Effector memory CD8-positive, alpha-beta T cell (primary cell): ENCODE results near the gene TMEM120A.
A peak's percentile ranks its signal among the peaks of the same experiment; 100 is the strongest.
"Not testable (repeated sequence)": the region's sequence is repeated elsewhere in the genome, so short reads cannot be mapped to it uniquely, and the experiment has no call there.

ENCODE experiments used
- ATAC-seq: fragments of 150-1000 bp; cut with Tn5 transposase; replicated peaks from 2 replicates; pipeline ENCODE4 v1.10.0; 2021; ENCODE audit warnings: mild to moderate bottlenecking, moderate library complexity
- DNase-seq, 3 experiments: peaks; one replicate each; pipeline ENCODE4 v3.0.0; 2021
- H3K27ac Mint-ChIP-seq, 2 donors: one replicate each; pipeline ENCODE4 v1.8.0; 2022; ENCODE audit warnings: mild to moderate bottlenecking in 2 of 2, mixed read lengths in 2 of 2, moderate library complexity in 2 of 2
- H3K27me3 Mint-ChIP-seq, 2 donors: one replicate each; pipeline ENCODE4 v1.8.0; 2022; ENCODE audit warnings: mixed read lengths in 2 of 2
- H3K36me3 Mint-ChIP-seq: one replicate; pipeline ENCODE4 v1.8.0; 2022; ENCODE audit warnings: mild to moderate bottlenecking, moderate library complexity, mixed read lengths; ENCODE audit not compliant: insufficient read depth
- H3K4me1 Mint-ChIP-seq, 2 donors: one replicate each; pipeline ENCODE4 v1.8.0; 2022; ENCODE audit warnings: low read depth in 2 of 2, mixed read lengths in 2 of 2
- H3K4me3 Mint-ChIP-seq, 2 donors: one replicate each; pipeline ENCODE4 v1.8.0; 2022; ENCODE audit warnings: mild to moderate bottlenecking in 2 of 2, mixed read lengths in 2 of 2, moderate library complexity in 2 of 2
- H3K9me3 Mint-ChIP-seq, 2 donors: one replicate each; pipeline ENCODE4 v1.8.0; 2022; ENCODE audit warnings: mixed read lengths in 2 of 2
- total RNA-seq, 9 experiments: gene quantifications; one replicate each; lab custom pipeline; 2026; lab: John Stamatoyannopoulos, UW

Gene TMEM120A
- total RNA-seq: 9.6 to 15.9 (median 13.3) reads per million in 9 experiments

DNA sequence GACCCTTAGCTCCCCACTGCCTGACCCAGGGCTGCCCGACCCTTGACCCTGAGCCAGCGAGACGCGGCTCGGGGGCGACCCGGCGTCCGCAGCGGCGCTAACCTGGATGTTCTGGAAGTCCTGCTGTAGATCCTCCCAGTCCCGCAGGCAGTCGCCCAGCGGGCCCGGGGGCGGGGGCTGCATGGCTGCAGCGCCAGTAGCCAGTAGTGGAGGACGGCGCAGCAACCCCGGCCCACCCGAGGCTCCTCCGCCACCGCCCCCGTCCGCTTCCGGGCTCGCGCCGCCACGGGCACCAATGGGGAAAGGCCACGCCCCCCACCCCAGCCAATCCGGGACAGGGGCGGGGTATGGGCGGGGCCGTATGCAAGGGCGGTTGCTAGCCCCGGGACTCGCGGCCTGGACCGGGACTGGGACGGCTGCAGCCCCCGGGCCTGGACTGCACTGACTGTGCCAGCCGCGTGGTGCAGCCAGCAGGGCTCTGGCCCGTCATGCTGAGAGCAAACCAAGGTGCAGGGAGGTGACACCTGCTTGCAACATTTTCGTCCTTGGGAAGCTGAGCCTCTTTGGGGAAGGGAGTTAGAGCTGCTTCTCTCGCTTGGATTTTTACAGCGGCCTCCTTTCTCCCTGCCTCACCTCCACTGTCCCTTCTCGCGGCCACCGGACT is at the start of gene TMEM120A:
TSS of gene TMEM120A (minus strand) at position 208 of the 664 bp plus-strand sequence. CDS start at position 183, 25 bp downstream.
- Mint-ChIP-seq H3K4me1 (peaks cover 31 to 41% of the 10 kb centered on the region in 2 donors), H3K36me3 (peaks cover 5% of the 10 kb centered on the region), H3K9me3 (no peaks in the 10 kb centered on the region), H3K27me3 (no peaks in the 10 kb centered on the region), H3K27ac (peak within 1 kb of the TSS; percentile 68 to 82), H3K4me3 (peak within 1 kb of the TSS; percentile 70 to 78)
- ATAC-seq (peak; percentile 99), DNase-seq (peak; percentile 89 to 92 (median 91))

DNA sequence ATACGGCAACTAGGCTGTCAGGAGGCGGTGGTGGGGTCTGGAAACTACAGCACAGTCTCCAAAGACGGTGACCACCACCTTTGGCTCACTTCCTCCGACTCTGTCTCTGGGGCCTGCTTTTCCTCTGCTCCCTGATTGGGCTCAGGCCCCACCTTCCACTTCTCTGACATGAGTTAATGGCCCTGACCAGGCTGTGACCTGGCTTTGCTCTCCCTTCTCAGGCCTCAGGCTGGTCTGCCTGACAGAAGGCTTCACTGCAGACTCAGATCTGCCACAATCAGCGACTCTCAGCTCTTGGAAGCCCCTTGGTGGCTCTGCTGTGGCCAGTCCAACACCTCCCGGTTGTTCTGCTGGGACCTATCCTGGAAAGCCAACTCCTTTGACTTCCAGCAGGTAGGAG is 45.7 kb upstream of the TMEM120A start:
- Mint-ChIP-seq H3K4me3 (no peak overlapping the region), H3K27ac (peak overlapping the region; percentile 41 to 56), H3K4me1 (peaks cover 10 to 18% of the 10 kb centered on the region in 2 donors), H3K27me3 (no peaks in the 10 kb centered on the region), H3K36me3 (peaks cover 2% of the 10 kb centered on the region), H3K9me3 (no peaks in the 10 kb centered on the region)
- ATAC-seq: no peak
- no peak for DNase-seq

- ATAC-seq (no peak), DNase-seq (no peak)
- Mint-ChIP-seq H3K36me3 (peaks cover 2% of the 10 kb centered on the region), H3K27me3 (no peaks in the 10 kb centered on the region), H3K4me3 (no peak overlapping the region), H3K27ac (no peak overlapping the region), H3K4me1 (peaks cover 6 to 11% of the 10 kb centered on the region in 2 donors), H3K9me3 (no peaks in the 10 kb centered on the region)
Observed at GRCh38 chr7:76037310-76037709, 42.9 kb upstream of the TMEM120A start.

- H3K27me3 Mint-ChIP-seq: no peaks in the 10 kb centered on the region
- H3K4me3 Mint-ChIP-seq: no peak overlapping the region
- peak overlapping the region in 1 of 2 donors; percentile 54 for H3K27ac Mint-ChIP-seq
- no peak for DNase-seq
- H3K36me3 Mint-ChIP-seq: peaks cover 5% of the 10 kb centered on the region
- no peaks in the 10 kb centered on the region for H3K9me3 Mint-ChIP-seq
- no peak for ATAC-seq
- peaks cover 4 to 11% of the 10 kb centered on the region in 2 donors for H3K4me1 Mint-ChIP-seq
Observed at GRCh38 chr7:76031964-76032363, 37.6 kb upstream of the TMEM120A start.

DNA sequence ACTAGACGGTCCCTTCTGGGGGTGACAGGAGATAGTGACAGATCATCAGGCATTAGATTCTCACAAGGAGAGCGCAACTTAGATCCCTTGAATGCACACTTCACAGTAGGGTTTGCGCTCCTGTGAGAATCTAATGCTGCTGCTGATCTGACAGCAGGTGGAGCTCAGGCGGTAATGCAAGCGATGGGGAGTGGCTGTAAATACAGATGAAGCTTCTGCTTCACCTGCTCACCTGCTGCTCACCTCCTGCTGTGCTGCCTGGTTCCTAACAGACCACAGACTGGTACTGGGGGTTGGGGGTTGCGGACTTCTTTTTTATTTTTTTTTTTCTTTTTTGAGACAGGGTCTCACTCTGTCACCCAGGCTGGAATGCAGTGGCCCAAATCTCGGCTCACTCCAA is 35.3 kb upstream of the TMEM120A start:
- not testable (repeated sequence) for DNase-seq, H3K9me3 Mint-ChIP-seq, H3K27me3 Mint-ChIP-seq, ATAC-seq, H3K4me1 Mint-ChIP-seq, H3K27ac Mint-ChIP-seq, H3K4me3 Mint-ChIP-seq
- peaks cover 10% of the 10 kb centered on the region for H3K36me3 Mint-ChIP-seq

- Mint-ChIP-seq H3K4me1 (peaks cover 0 to 4% of the 10 kb centered on the region in 2 donors), H3K27ac (peak overlapping the region in 1 of 2 donors; percentile 7), H3K9me3 (no peaks in the 10 kb centered on the region), H3K4me3 (no peak overlapping the region), H3K27me3 (no peaks in the 10 kb centered on the region), H3K36me3 (peaks cover 23% of the 10 kb centered on the region)
- DNase-seq (no peak), ATAC-seq (no peak)
Observed at GRCh38 chr7:76023002-76023401, 28.6 kb upstream of the TMEM120A start.

- H3K36me3 Mint-ChIP-seq: peaks cover 23% of the 10 kb centered on the region
- peaks cover 0 to 4% of the 10 kb centered on the region in 2 donors for H3K4me1 Mint-ChIP-seq
- H3K27me3 Mint-ChIP-seq: no peaks in the 10 kb centered on the region
- peak overlapping the region in 1 of 2 donors; percentile 7 for H3K27ac Mint-ChIP-seq
- no peak for DNase-seq
- H3K9me3 Mint-ChIP-seq: no peaks in the 10 kb centered on the region
- H3K4me3 Mint-ChIP-seq: no peak overlapping the region
- no peak for ATAC-seq
Observed at GRCh38 chr7:76022026-76022780, 27.8 kb upstream of the TMEM120A start.

DNA sequence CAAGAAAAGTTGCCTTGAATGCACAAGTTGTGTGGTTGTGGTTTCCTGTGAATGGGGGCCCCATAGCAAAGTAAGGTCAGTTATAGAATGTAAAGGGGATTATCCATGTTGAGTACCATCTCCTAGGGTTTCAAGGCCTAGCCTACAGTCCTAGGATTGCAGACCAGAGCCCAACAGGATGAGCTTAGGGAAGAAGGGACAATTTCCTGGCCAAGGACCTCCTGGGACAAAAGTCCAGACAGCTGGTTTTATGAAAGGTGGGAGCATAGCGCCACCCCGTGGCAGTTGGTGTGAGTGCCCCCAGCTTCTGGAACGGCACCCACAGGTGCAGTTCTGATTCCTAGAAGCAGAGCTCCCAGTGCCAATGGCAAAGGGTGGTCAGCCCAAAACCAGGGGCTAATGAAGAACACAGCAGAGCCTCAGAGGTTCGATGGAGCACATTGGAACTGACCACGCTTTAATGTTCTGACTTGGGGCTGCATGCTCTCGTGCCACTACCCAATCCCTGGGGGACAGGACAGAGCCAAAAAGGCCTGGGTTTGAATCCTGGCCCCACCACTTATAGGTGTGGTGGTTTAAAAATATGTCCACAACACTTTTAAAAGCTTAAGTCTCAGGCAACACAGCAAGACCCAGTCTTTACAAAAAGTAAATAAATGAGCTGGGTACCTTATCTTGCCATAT is 25.8 kb upstream of the TMEM120A start:
- no peaks in the 10 kb centered on the region for H3K27me3 Mint-ChIP-seq
- H3K9me3 Mint-ChIP-seq: no peaks in the 10 kb centered on the region
- DNase-seq (peak; percentile 60 to 69 (median 65)), ATAC-seq (peak; percentile 66)
- H3K36me3 Mint-ChIP-seq: peaks cover 19% of the 10 kb centered on the region
- no peak overlapping the region for H3K27ac Mint-ChIP-seq
- H3K4me3 Mint-ChIP-seq: no peak overlapping the region
- peaks cover 0 to 4% of the 10 kb centered on the region in 2 donors for H3K4me1 Mint-ChIP-seq

DNA sequence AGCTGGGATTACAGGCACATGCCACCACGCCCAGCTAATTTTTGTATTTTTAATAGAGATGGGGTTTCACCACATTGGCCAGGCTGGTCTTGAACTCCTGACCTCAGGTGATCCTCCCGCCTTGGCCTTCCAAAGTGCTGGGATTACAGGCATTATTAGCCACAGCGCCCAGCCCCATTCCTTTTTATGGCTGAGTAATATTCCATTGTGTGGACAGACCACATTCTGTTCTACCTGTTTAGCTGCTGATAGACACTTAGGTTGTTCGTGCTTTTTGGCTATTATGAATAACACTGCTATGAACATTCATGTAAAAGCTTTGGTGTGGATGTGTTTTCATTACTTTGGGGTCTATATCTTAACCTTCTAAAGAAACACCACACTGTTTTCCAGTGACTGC is 24.1 kb upstream of the TMEM120A start:
- H3K9me3 Mint-ChIP-seq, DNase-seq, ATAC-seq, H3K27ac Mint-ChIP-seq, H3K4me1 Mint-ChIP-seq, H3K4me3 Mint-ChIP-seq, H3K27me3 Mint-ChIP-seq: not testable (repeated sequence)
- H3K36me3 Mint-ChIP-seq: peaks cover 12% of the 10 kb centered on the region

GRCh38 chr7:76016191-76016947 is 22.0 kb upstream of the TMEM120A start:
- Mint-ChIP-seq H3K4me1 (peaks cover 0 to 4% of the 10 kb centered on the region in 2 donors), H3K4me3 (no peak overlapping the region), H3K27ac (no peak overlapping the region), H3K27me3 (no peaks in the 10 kb centered on the region), H3K36me3 (peaks cover 14% of the 10 kb centered on the region), H3K9me3 (no peaks in the 10 kb centered on the region)
- no peak for ATAC-seq
- DNase-seq: no peak

DNA sequence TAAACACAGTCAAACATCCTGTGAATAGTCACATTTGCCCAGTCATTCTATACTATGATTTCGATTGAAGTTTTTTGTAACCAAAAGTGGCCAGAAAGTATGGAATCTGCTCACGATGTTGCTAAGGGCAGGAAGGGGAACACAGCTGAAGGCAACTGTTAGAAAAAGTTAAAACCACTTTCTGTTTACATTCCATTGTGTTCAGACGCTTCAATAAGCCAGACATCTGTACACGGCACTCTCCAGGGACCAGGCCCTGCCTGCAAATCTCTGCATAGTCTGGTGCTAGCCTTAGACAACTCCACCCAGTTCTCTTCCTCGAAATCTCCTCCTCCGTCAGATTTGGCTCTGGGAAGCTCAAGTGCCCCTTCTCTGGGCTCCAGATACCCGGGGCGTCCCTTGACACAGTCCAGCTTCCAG is 17.1 kb upstream of the TMEM120A start:
- Mint-ChIP-seq H3K9me3 (no peaks in the 10 kb centered on the region), H3K27ac (no peak overlapping the region), H3K4me1 (peaks cover 23 to 24% of the 10 kb centered on the region in 2 donors), H3K36me3 (peaks cover 17% of the 10 kb centered on the region), H3K4me3 (no peak overlapping the region), H3K27me3 (no peaks in the 10 kb centered on the region)
- DNase-seq (no peak), ATAC-seq (no peak)

DNA sequence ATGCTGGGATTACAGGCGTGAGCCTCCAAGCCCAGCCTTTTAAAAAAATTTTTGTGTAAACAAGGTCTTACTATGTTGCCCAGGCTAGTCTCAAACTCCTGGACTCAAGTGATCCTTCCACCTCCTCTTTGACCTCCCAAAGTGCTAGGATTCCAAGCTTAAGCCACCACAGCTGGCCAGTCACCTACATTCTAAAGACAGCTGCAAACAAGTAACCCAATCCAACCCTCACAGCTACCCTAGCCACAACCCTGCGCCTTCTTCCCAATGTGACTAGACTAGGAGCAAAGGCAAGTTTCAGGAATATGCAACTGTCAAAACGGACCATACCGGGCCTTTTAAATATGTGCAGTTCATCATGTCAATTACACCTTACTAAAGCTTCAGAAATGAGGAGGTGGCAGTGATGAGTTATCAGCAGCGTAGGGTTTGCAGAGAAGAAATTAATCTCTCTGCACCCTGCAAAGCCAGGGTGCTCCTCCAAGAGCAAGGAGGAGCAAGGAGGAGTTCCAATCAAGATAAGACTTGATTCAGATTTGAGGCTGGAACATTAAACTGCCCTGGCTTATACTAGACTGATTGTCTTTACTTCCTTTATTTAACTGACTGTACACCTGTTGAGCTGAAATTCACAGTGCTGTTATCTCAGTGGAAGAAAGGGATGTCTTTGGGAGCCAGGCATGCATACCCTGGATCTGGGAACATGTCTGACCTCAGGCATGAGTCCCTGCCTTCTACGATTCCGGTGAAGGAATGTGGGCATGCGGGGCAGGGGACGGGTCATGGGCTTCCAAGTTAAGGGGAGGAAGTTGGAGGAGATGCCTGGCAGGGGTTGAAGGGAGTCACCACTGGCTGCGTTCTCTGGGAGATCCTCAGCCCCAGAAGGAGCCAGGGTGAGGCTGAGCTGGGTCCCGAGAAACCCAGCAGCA is 15.5 kb upstream of the TMEM120A start:
- peak overlapping the region; percentile 82 to 88 for H3K27ac Mint-ChIP-seq

More for the DNA sequence above, 15.5 kb upstream of the TMEM120A start:
- DNase-seq: no peak
- no peak for ATAC-seq
- no peaks in the 10 kb centered on the region for H3K9me3 Mint-ChIP-seq
- H3K4me3 Mint-ChIP-seq: peak overlapping the region; percentile 64 to 78
- H3K36me3 Mint-ChIP-seq: peaks cover 16% of the 10 kb centered on the region
- H3K4me1 Mint-ChIP-seq: peaks cover 23 to 24% of the 10 kb centered on the region in 2 donors
- no peaks in the 10 kb centered on the region for H3K27me3 Mint-ChIP-seq
